ENCODE data around the gene TMEM117.

GRCh38 chr12:43789941-43790340 lies 45.9 kb upstream of the TMEM117 start:
- no peak for TF ChIP-seq CTCF (IDR thresholded peaks at IDR 0.05; ENCODE audit: extremely low read depth in 1 of 2, insufficient read depth in 1 of 2, low read depth in 1 of 2, low read length in 2 of 2)
- no peak for TF ChIP-seq EZH2 (IDR thresholded peaks at IDR 0.05; ENCODE audit: borderline replicate concordance, low read depth, low read length, severe bottlenecking)

All from endothelial cell of umbilical vein (primary cell).